ENCODE measurements around the gene MRPL51.

Gene MRPL51

DNA sequence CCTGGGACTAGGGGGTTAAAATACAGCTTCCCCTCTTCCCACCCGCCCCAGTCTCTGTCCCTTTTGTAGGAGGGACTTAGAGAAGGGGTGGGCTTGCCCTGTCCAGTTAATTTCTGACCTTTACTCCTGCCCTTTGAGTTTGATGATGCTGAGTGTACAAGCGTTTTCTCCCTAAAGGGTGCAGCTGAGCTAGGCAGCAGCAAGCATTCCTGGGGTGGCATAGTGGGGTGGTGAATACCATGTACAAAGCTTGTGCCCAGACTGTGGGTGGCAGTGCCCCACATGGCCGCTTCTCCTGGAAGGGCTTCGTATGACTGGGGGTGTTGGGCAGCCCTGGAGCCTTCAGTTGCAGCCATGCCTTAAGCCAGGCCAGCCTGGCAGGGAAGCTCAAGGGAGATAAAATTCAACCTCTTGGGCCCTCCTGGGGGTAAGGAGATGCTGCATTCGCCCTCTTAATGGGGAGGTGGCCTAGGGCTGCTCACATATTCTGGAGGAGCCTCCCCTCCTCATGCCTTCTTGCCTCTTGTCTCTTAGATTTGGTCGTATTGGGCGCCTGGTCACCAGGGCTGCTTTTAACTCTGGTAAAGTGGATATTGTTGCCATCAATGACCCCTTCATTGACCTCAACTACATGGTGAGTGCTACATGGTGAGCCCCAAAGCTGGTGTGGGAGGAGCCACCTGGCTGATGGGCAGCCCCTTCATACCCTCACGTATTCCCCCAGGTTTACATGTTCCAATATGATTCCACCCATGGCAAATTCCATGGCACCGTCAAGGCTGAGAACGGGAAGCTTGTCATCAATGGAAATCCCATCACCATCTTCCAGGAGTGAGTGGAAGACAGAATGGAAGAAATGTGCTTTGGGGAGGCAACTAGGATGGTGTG, 43.1 kb upstream of the MRPL51 start:
- H3K27me3 ChIP-seq (ENCODE audit: control insufficient read depth, insufficient read depth, low read length) = no peaks in the 10 kb centered on the region
- peaks cover 22% of the 10 kb centered on the region for H3K36me3 ChIP-seq (ENCODE audit: control insufficient read depth, insufficient read depth, low read length)
- peak overlapping the region; percentile 95 for H3K4me3 ChIP-seq (ENCODE audit: low read length)
- peaks cover 60% of the 10 kb centered on the region for H3K4me1 ChIP-seq (ENCODE audit: control insufficient read depth, insufficient read depth, low read length)
- peak overlapping the region; percentile 92 for H3K9ac ChIP-seq (ENCODE audit: low read length)
- H3K9me3 ChIP-seq (ENCODE audit: control insufficient read depth, low read length) = no peaks in the 10 kb centered on the region

DNA sequence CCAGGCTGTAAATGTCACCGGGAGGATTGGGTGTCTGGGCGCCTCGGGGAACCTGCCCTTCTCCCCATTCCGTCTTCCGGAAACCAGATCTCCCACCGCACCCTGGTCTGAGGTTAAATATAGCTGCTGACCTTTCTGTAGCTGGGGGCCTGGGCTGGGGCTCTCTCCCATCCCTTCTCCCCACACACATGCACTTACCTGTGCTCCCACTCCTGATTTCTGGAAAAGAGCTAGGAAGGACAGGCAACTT, 42.6 kb upstream of the MRPL51 start:
- H3K9ac ChIP-seq (ENCODE audit: low read length) = peak overlapping the region; percentile 92
- H3K4me1 ChIP-seq (ENCODE audit: control insufficient read depth, insufficient read depth, low read length) = peaks cover 54% of the 10 kb centered on the region
- peaks cover 22% of the 10 kb centered on the region for H3K36me3 ChIP-seq (ENCODE audit: control insufficient read depth, insufficient read depth, low read length)

DNA sequence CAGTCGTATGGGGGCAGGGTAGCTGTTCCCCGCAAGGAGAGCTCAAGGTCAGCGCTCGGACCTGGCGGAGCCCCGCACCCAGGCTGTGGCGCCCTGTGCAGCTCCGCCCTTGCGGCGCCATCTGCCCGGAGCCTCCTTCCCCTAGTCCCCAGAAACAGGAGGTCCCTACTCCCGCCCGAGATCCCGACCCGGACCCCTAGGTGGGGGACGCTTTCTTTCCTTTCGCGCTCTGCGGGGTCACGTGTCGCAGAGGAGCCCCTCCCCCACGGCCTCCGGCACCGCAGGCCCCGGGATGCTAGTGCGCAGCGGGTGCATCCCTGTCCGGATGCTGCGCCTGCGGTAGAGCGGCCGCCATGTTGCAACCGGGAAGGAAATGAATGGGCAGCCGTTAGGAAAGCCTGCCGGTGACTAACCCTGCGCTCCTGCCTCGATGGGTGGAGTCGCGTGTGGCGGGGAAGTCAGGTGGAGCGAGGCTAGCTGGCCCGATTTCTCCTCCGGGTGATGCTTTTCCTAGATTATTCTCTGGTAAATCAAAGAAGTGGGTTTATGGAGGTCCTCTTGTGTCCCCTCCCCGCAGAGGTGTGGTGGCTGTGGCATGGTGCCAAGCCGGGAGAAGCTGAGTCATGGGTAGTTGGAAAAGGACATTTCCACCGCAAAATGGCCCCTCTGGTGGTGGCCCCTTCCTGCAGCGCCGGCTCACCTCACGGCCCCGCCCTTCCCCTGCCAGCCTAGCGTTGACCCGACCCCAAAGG, 42.1 kb upstream of the MRPL51 start:
- peaks cover 22% of the 10 kb centered on the region for H3K36me3 ChIP-seq (ENCODE audit: control insufficient read depth, insufficient read depth, low read length)
- H3K4me1 ChIP-seq (ENCODE audit: control insufficient read depth, insufficient read depth, low read length) = peaks cover 49% of the 10 kb centered on the region

More for the DNA sequence above, 42.6 kb upstream of the MRPL51 start:
- Histone ChIP-seq H3K4me3 (ENCODE audit: low read length) (peak overlapping the region; percentile 95), H3K27me3 (ENCODE audit: control insufficient read depth, insufficient read depth, low read length) (no peaks in the 10 kb centered on the region), H3K9me3 (ENCODE audit: control insufficient read depth, low read length) (no peaks in the 10 kb centered on the region)

DNA sequence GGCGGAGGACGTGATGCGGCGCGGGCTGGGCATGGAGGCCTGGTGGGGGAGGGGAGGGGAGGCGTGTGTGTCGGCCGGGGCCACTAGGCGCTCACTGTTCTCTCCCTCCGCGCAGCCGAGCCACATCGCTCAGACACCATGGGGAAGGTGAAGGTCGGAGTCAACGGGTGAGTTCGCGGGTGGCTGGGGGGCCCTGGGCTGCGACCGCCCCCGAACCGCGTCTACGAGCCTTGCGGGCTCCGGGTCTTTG, 41.6 kb upstream of the MRPL51 start:
- peak overlapping the region; percentile 92 for H3K9ac ChIP-seq (ENCODE audit: low read length)
- H3K4me1 ChIP-seq (ENCODE audit: control insufficient read depth, insufficient read depth, low read length) = peaks cover 45% of the 10 kb centered on the region
- peak overlapping the region; percentile 95 for H3K4me3 ChIP-seq (ENCODE audit: low read length)
- no peaks in the 10 kb centered on the region for H3K9me3 ChIP-seq (ENCODE audit: control insufficient read depth, low read length)
- H3K36me3 ChIP-seq (ENCODE audit: control insufficient read depth, insufficient read depth, low read length) = peaks cover 24% of the 10 kb centered on the region
- H3K27me3 ChIP-seq (ENCODE audit: control insufficient read depth, insufficient read depth, low read length) = no peaks in the 10 kb centered on the region

More for the DNA sequence above, 42.1 kb upstream of the MRPL51 start:
- Histone ChIP-seq H3K27me3 (ENCODE audit: control insufficient read depth, insufficient read depth, low read length) (no peaks in the 10 kb centered on the region), H3K9me3 (ENCODE audit: control insufficient read depth, low read length) (no peaks in the 10 kb centered on the region), H3K9ac (ENCODE audit: low read length) (peak overlapping the region; percentile 92), H3K4me3 (ENCODE audit: low read length) (peak overlapping the region; percentile 95)

DNA sequence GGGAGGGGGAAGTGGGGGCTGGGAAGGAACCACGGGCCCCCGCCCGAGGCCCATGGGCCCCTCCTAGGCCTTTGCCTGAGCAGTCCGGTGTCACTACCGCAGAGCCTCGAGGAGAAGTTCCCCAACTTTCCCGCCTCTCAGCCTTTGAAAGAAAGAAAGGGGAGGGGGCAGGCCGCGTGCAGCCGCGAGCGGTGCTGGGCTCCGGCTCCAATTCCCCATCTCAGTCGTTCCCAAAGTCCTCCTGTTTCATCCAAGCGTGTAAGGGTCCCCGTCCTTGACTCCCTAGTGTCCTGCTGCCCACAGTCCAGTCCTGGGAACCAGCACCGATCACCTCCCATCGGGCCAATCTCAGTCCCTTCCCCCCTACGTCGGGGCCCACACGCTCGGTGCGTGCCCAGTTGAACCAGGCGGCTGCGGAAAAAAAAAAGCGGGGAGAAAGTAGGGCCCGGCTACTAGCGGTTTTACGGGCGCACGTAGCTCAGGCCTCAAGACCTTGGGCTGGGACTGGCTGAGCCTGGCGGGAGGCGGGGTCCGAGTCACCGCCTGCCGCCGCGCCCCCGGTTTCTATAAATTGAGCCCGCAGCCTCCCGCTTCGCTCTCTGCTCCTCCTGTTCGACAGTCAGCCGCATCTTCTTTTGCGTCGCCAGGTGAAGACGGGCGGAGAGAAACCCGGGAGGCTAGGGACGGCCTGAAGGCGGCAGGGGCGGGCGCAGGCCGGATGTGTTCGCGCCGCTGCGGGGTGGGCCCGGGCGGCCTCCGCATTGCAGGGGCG, 41.0 kb upstream of the MRPL51 start, which contains the start of gene GAPDH:
Gene GAPDH (plus strand): TSS at position 595 of the 772 bp plus-strand sequence. CDS start 316 bp downstream, outside the sequence.
- Histone ChIP-seq H3K9me3 (ENCODE audit: control insufficient read depth, low read length) (no peaks in the 10 kb centered on the region), H3K27me3 (ENCODE audit: control insufficient read depth, insufficient read depth, low read length) (no peaks in the 10 kb centered on the region), H3K36me3 (ENCODE audit: control insufficient read depth, insufficient read depth, low read length) (peaks cover 28% of the 10 kb centered on the region), H3K4me3 (ENCODE audit: low read length) (peak within 1 kb of the TSS; percentile 95), H3K9ac (ENCODE audit: low read length) (peak within 1 kb of the TSS; percentile 92), H3K4me1 (ENCODE audit: control insufficient read depth, insufficient read depth, low read length) (peaks cover 45% of the 10 kb centered on the region)

DNA sequence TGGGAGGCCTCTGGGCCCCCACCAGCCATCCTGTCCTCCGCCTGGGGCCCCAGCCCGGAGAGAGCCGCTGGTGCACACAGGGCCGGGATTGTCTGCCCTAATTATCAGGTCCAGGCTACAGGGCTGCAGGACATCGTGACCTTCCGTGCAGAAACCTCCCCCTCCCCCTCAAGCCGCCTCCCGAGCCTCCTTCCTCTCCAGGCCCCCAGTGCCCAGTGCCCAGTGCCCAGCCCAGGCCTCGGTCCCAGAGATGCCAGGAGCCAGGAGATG, 40.5 kb upstream of the MRPL51 start:
- Histone ChIP-seq H3K9ac (ENCODE audit: low read length) (peak overlapping the region; percentile 92), H3K4me3 (ENCODE audit: low read length) (peak overlapping the region; percentile 95), H3K4me1 (ENCODE audit: control insufficient read depth, insufficient read depth, low read length) (peaks cover 45% of the 10 kb centered on the region), H3K9me3 (ENCODE audit: control insufficient read depth, low read length) (no peaks in the 10 kb centered on the region), H3K36me3 (ENCODE audit: control insufficient read depth, insufficient read depth, low read length) (peaks cover 27% of the 10 kb centered on the region), H3K27me3 (ENCODE audit: control insufficient read depth, insufficient read depth, low read length) (no peaks in the 10 kb centered on the region)

DNA sequence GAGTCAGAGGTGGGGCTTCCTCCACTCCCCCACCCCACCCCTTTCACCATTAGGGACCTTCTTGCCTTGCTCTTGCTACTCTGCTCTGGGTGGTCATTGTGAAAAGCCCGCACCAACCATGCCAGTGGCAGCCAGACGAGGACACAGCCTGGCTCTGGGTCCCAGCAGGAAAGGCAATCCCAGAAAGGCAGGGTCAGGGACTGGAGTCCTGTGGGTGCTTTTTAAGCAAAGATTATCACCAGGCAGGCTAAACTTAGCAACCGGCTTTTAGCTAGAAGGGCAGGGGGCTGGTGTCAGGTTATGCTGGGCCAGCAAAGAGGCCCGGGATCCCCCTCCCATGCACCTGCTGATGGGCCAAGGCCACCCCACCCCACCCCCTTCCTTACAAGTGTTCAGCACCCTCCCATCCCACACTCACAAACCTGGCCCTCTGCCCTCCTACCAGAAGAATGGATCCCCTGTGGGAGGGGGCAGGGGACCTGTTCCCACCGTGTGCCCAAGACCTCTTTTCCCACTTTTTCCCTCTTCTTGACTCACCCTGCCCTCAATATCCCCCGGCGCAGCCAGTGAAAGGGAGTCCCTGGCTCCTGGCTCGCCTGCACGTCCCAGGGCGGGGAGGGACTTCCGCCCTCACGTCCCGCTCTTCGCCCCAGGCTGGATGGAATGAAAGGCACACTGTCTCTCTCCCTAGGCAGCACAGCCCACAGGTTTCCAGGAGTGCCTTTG, 40.0 kb upstream of the MRPL51 start:
- H3K9me3 ChIP-seq (ENCODE audit: control insufficient read depth, low read length) = no peaks in the 10 kb centered on the region
- peaks cover 43% of the 10 kb centered on the region for H3K4me1 ChIP-seq (ENCODE audit: control insufficient read depth, insufficient read depth, low read length)
- peaks cover 27% of the 10 kb centered on the region for H3K36me3 ChIP-seq (ENCODE audit: control insufficient read depth, insufficient read depth, low read length)

DNA sequence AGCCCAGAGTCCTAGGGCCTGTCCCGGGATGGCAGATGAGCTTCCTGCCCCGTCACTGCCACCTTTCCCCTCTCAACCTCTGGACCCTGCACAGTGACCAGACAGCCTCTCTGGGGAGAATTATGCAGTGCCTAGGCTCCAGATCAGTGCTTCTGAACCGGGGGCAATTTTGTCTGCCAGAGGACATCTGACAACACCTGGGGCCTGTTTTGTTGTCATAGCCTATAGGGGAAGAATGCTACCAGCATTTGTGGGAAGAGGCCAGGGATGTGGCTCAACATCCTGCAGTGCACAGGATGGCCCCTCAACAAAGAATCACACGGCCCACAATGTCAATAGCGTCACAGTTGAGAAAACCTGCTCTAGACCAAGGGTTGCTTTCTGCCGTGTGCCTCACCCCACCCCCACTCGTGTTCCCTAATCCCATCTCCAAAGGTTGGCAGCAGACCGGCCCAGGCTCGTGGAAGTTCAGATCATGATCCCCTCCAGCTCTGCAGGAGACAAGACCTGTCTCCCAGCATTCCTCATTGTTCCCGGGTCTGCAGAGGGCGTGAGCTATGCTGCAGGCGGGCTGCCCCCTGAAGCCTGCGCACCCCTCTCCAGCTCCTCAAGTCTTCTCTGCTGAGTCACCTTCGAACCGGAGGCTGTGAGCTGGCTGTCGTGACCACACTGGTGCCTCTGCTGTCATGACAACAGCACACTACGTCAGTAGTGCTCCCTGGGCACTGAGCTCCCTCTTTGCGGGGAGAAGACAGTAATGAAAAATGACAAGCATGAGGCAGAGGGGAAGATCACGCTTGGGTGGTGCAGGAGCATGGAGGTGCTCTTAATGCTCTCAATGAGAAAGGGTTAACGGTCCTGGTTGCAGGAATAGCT, 39.2 kb upstream of the MRPL51 start:
- H3K9ac ChIP-seq (ENCODE audit: low read length) = peak overlapping the region; percentile 92
- H3K27me3 ChIP-seq (ENCODE audit: control insufficient read depth, insufficient read depth, low read length) = no peaks in the 10 kb centered on the region
- H3K4me3 ChIP-seq (ENCODE audit: low read length) = peak overlapping the region; percentile 95
- H3K4me1 ChIP-seq (ENCODE audit: control insufficient read depth, insufficient read depth, low read length) = peaks cover 35% of the 10 kb centered on the region
- peaks cover 24% of the 10 kb centered on the region for H3K36me3 ChIP-seq (ENCODE audit: control insufficient read depth, insufficient read depth, low read length)
- no peaks in the 10 kb centered on the region for H3K9me3 ChIP-seq (ENCODE audit: control insufficient read depth, low read length)

More for the DNA sequence above, 40.0 kb upstream of the MRPL51 start:
- Histone ChIP-seq H3K4me3 (ENCODE audit: low read length) (peak overlapping the region; percentile 95), H3K27me3 (ENCODE audit: control insufficient read depth, insufficient read depth, low read length) (no peaks in the 10 kb centered on the region), H3K9ac (ENCODE audit: low read length) (peak overlapping the region; percentile 92)

DNA sequence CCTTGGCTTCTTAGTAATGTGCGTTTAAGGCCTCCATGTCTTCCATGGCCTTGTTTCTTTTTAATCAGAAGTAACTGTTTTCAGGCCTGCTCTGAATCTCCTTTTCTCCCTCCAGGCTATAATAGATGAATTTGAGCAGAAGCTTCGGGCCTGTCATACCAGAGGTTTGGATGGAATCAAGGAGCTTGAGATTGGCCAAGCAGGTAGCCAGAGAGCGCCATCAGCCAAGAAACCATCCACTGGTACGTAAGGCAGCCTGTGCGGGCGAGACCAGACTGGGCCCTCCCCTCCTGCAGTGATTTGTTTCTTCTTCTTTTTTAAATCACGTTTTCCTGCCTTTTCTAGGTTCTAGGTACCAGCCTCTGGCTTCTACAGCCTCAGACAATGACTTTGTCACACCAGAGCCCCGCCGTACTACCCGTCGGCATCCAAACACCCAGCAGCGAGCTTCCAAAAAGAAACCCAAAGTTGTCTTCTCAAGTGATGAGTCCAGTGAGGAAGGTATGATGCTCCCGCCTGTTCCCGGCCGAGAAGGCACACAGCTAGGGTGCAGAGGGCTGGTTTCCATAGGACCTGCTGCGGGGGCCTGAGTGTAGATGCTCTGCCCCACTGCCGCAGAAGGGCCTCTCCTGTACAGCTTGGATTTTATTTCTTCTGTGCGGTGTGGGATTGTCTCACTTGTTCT, 37.7 kb upstream of the MRPL51 start:
- H3K9ac ChIP-seq (ENCODE audit: low read length) = no peak overlapping the region
- H3K4me1 ChIP-seq (ENCODE audit: control insufficient read depth, insufficient read depth, low read length) = peaks cover 22% of the 10 kb centered on the region
- H3K36me3 ChIP-seq (ENCODE audit: control insufficient read depth, insufficient read depth, low read length) = peaks cover 17% of the 10 kb centered on the region
- H3K27me3 ChIP-seq (ENCODE audit: control insufficient read depth, insufficient read depth, low read length) = no peaks in the 10 kb centered on the region
- no peaks in the 10 kb centered on the region for H3K9me3 ChIP-seq (ENCODE audit: control insufficient read depth, low read length)
- H3K4me3 ChIP-seq (ENCODE audit: low read length) = no peak overlapping the region

DNA sequence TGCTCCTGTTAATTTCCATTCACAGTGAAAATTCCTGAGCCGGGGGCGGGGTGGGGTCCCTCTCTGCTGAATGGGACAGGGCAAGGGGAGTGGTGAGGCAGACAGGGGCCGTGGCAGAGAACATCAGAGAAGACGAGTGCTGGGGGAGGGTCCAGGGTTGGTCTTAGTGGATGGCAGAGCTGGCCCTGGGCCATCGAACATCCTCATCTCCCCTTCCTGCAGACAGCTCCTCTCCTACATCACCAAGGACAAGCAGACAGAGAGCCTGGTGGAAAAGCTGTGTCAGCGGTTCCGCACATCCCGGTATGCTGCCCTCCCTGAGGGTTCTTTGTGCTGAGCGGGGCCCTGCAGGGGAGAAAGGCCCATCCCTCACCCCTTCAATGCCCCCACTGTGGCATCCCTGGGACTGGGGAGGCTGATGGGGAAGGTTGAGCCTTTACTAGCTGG, 36.3 kb upstream of the MRPL51 start:
- Histone ChIP-seq H3K27me3 (ENCODE audit: control insufficient read depth, insufficient read depth, low read length) (no peaks in the 10 kb centered on the region), H3K9me3 (ENCODE audit: control insufficient read depth, low read length) (no peaks in the 10 kb centered on the region), H3K9ac (ENCODE audit: low read length) (no peak overlapping the region), H3K36me3 (ENCODE audit: control insufficient read depth, insufficient read depth, low read length) (peaks cover 17% of the 10 kb centered on the region), H3K4me3 (ENCODE audit: low read length) (no peak overlapping the region), H3K4me1 (ENCODE audit: control insufficient read depth, insufficient read depth, low read length) (peaks cover 17% of the 10 kb centered on the region)

Measured in mucosa of stomach (tissue), 1 donor.